NCI-H1694 (cell line): ENCODE results near the gene ADARB2.
"Not testable (repeated sequence)": the region's sequence is repeated elsewhere in the genome, so short reads cannot be mapped to it uniquely, and the experiment has no call there.

Source experiments
- DNase-seq: peaks from one replicate; lab custom pipeline; 2025; lab: John Stamatoyannopoulos, UW

Gene ADARB2

DNA sequence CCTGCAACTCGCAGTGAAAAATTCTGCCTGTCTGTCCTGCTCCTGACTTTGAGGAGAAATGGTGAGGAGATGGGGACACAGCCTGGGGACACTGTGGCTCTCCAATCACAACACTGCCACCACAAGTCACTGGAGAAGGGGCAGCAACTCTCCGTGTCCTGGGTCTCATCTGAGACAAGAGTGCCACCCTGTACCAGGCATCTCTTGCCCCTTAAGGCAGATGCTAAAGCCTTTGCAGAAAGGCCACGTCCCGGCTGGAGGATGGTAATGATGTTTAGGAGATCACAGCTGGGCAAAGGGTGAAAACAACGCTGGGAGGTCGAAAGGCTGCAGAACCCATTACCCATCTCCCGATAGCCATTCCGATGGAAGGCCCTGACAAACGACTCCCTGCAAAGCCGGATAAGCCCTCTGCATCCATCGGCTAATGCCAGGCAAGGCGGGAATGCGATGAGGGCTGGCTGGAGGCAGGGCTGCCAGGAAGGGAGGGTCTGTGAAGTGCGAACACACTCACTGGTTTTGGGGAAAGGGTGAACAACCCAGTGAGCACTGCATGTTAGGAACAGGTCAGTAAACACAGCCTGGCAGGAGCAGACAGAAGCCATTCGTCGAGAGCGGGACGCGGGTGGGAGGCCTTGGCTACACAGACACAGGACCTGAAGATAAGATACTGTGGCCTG, 190.8 kb downstream of the ADARB2 start:
- no peak for DNase-seq

DNA sequence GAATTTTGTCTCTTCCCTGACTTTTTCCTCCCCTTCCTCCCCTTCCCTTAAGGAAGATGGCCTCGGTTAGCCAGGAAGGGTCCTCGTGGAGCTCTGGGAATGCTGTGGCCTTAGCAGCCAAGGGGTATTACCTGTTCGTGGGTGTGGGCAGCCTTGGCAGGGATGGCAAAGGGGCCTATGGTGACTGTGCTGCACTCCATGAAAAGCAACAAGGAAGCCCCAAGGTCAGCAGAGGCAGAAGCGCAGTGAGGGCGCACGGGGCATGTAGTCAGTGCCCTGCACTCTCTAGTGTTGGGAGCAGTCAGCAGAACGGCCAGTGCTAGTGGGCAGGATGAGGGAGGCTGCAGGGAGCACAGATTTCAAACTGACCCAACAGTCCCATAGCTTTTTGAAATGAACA, 191.8 kb downstream of the ADARB2 start:
- no peak for DNase-seq

DNA sequence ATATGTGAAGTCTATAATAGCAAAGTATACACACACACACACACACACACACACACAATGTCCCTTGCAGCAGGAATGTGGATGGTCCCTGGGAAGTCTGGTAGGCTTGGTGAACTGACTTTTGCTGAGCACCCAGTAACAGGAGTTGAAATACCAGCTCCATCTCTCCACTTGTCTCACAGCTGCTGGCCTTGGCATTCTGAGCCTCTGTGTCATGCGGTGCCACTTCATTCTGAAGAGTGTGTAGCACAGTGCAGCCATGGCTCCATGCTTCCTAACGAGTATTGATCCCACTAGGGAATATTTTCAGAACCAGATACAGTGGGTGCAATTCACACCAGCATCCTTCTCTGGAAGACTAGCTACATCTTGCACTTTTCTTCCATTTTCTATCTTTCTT, 192.4 kb downstream of the ADARB2 start:
- DNase-seq = no peak

DNA sequence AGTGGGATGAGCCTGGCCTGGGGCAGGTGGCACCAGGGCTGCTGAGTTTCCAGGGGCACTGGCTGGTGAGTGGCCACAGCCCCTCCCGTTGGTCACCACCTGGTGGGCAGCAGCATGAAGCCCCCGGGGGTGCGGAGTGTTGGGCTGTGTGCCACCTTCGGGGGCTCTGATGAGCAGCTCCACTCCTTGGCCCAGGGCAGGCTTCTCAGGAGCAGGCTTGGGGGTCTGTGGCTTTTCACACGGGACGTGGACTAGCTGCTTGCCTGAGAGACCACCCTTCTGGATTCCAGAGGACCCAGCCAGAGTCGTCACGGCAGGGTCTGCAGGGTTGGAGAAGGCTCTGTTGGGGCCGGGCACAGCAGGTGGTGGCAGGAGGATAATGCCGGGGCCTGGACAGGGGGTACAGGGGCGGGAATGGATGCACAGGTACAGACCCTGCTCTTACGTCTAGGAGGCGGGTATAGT, 193.1 kb downstream of the ADARB2 start:
- DNase-seq = no peak

DNA sequence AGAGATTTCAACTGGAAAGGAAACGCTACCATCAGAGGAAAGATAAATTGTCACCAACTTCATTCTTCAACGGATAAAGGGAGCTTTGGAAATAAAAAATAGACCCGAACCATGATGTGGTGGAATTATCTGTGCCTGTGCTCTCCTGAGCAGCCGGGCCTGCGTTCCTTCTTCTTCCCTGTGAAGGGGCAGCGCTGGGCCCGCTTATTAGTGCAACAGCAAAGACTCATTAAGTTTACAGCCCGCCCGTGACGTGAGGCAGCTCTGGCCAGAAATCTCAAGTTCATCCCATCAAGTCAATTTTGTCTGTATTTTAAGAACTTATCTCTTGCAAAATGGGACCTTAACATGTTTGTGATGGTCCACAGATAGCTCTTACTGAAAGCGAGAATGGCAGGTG, 193.7 kb downstream of the ADARB2 start:
- DNase-seq = no peak

DNA sequence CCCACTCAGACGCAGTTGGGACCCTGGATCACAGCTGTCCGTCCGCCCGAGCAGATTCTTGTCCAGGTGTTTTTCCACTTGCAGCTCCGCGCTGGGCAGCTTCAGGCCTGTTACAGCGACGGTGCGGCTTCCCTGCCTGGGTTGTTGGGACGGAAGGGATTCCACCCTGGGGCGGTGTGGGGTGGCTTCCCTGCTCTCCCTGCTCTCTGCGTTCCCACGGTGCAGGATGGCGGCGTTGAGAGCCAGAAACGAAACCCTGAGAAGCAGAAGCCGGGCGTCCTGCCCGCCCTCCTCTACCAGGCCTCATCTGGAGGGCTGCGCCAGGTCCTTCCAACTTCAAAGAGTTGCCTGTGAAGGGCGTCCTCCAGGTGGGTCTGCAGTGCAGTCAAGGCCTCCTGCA, 194.4 kb downstream of the ADARB2 start:
- DNase-seq = no peak

DNA sequence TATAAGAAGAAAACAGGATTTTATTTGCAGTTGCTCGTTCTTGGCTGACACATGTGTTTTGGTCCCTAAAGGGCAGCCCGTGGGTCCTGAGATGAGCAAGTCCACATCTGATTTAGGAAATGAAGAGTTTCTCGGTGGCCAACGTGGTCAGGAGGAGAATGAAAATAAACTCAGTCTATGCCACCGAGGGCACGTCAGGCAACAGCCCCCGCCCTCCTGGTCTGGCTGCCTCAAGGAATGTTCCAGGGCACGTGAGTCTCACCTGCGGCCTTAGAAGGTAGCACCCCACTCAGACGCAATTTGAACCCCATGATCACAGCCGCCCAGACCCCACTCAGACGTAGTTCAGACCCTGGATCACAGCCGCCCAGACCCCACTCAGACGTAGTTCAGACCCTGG, 197.2 kb downstream of the ADARB2 start:
- DNase-seq = no peak

DNA sequence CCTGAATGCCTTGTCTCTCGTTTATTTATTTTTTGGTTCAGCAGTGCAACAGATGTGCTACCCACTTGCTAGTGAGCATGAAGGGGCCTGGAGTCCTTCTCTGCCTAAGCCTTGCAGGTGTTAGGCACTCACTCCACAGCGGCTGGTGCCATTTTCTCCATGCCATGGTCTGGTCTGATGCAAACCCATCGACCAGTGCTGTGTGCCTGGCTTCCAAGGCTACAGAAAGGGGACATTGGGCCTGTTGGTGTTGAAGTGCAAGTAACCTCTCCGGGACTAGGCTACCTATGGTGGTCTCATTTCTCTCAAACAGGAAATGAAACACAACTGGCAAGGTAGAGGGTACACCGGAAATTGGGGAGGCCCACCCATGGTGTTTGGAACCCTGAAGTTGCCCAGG, 198.1 kb downstream of the ADARB2 start:
- no peak for DNase-seq

DNA sequence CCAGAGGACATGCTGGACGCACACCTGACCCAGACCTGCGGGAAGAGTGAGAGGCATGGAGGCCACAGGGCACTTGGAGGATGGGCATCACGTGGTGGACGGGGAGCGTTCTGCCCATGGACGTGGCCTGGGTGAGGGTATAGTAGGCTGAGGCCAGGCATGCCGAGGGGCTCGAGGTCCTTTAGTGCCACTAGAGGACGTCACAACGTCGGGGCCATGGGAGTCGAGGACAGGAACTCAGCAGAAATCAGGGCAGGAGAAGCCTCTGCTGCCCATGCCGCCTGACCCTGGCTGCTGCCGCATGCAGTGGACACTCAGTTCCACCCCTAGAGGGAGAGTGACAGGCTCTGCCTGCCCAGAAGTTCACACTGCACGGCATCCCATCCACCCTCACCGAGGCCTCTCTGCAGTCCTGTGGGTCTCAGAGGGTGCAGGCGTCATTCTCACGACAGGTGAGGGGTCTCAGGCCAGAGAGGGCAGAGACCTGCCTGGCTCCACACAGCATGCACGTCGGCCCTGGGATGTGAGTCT, 198.7 kb downstream of the ADARB2 start:
- DNase-seq = no peak

DNA sequence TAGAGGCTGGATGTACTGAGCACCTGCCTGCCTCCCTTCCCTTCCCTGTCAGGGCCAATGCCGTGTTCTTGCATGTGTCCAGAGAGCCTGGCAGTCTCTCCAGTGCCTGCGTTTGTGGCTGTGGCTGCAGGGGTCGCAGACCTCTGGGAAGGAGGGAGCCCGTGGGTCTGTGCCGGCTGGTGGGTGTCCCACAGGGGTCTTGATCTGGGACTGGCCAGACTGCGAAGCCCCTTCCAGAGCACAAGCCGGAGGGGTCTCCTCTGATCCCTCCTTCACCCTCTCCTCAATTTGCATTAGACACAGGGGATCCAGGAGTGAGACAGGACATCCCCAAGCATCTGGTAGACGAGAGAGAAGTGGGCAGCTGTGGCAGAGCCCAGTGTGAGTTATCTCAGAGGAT, 199.2 kb downstream of the ADARB2 start:
- no peak for DNase-seq

DNA sequence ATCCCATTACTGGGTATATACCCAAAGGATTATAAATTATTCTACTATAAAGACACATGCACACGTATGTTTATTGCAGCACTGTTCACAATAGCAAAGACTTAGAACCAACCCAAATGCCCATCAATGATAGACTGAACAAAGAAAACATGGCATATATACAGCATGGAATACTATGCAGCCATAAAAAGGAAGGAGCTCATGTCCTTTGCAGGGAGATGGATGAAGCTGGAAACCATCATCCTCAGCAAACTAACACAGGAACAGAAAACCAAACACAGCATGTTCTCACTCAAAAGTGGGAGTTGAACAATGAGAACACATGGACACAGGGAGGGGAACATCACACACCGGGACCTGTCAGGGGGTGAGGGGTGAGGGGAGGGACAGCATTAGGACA, 199.9 kb downstream of the ADARB2 start:
- not testable (repeated sequence) for DNase-seq

DNA sequence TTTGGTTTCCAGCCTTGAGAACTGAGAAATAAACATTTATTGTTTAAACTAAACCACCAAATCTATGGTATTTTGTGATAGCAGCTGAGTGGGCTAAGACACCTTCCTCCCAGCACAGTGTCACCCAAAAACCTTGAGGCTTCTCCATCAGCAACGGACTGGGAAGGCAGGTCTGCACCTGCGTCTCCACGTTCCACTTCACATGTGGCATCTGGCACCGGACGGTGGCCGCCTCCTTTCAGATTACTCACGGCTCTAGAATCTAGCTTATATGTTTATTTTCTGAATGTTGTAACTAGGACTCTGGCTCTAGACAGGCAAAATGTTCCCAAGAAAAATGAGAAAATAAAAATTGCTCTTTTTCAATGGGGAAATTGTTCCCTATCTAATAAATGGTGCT, 201.0 kb downstream of the ADARB2 start:
- no peak for DNase-seq

DNA sequence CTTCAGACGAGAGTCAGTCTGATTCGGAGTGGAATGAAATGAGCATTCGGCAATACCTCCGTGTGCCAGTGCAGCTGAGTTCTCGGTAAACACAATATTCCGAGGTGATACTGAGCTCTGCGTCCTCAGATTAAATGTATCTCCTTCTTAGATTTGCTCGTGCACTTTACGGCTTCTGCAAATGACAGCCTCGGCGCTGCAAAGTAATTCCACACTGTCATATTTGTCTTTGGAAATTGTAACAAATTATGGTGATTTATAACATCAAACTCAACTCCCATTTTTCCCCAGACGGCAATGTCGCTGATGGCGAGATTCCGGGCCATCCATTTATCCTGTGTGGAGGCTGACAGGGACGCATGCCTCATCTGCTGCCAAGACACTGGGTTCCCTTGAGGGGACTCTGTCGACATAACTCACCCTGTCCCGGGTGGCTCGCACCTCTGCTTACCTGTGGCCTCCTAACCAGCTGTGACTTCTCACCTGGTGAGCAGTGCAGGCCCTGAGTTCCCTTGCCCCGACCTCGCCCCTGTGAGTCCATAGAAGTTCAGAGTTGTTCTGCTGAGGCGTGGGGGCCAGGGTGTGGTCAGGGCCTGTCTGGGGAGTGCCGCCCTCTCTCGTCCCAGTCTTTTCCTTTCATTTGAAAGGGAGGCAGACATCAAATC, 201.9 kb downstream of the ADARB2 start:
- DNase-seq = no peak

DNA sequence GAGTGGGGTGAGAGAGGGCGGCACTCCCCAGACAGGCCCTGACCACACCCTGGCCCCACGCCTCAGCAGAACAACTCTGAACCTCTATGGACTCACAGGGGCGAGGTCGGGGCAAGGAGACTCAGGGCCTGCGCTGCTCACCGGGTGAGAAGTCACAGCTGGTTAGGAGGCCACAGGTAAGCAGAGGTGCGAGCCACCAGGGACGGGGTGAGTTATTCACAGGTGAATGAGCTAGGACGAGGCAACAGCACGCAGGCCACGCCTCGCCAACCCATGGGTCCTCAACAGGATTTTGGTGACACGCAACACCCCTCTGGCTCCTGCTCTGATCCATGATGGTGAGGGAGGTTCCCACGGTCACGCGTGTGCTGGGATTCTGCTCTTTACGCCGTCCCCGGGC, 202.5 kb downstream of the ADARB2 start:
- no peak for DNase-seq

DNA sequence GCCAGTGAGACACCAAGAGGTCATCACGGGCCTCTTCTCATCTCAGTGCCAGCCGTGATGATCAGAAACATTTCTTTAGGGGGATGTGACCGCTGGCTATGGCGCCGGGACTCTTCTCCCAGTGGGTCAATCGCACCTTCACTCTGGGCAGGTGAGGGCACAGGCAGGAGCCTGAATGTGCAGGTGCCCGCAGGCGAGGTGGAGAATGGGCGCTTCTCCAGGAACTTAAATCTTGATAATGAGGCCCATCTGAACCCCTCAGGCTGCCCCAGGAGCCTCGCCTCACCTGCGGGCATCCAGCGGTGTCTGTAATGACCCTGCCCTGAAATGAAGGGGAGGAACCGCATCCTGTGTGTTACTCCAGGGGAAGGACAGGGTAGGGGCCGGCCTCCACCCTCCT, 204.7 kb downstream of the ADARB2 start:
- no peak for DNase-seq

DNA sequence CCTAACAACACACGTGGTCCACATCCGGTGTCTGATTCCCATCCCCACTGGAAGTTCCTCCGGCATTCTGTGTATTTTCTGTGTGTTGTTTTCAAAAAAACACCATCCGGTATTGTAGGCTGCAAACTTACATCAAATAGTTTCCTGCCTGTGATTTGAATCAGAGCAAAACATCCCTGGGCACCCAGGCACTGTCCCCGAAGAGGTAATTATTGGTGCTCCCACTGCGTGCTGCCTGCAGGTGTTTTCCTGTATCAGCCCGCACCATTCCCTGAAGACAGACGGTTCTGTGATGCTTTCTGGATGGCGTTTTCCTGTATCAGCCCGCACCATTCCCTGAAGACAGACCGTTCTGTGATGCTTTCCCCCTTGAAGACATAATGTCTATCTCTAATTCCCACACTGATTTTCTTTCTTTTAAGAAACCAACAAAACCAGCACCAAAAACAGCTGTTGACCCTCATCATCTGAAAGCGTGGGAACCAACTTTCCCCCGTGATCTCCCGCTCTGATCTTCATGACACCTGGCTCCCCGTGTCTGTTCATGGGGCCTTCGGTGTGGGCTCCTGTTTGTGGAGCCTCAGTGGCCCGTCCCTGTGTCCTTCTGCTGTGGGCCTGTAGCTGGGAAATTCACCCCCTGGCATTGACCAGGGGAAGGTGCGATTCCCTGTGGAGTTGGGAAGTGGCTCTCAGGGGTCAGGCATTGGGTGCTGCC, 205.3 kb downstream of the ADARB2 start:
- DNase-seq = no peak

DNA sequence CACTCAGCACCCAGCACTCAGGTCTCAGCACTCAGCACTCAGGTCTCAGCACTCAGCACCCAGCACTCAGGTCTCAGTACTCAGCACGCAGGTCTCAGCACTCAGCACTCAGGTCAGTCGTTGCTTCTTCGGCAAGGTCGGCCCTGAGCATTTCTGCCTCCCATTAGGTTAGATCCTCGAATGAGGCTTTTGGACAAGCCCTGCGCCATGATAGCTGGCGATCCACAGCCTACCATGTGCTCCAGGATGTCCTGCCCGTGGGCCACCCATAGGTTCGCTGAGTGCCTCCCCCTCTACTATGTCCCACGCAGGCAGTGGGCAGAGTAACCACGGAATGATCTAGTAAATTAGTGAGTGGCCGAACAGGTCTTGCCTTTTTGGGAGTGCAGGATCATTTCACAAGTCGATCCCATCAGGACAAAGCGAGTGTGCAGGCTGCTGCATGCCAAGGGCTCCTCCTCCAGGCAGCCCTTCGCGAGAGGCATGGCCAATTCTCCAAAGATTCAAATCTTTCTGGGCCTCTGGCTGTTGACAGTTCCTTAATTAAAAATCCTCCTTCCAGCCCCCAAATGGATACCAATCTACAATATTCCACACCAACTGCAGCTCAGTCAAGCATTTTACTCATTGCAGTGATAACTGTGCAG, 206.3 kb downstream of the ADARB2 start:
- no peak for DNase-seq

DNA sequence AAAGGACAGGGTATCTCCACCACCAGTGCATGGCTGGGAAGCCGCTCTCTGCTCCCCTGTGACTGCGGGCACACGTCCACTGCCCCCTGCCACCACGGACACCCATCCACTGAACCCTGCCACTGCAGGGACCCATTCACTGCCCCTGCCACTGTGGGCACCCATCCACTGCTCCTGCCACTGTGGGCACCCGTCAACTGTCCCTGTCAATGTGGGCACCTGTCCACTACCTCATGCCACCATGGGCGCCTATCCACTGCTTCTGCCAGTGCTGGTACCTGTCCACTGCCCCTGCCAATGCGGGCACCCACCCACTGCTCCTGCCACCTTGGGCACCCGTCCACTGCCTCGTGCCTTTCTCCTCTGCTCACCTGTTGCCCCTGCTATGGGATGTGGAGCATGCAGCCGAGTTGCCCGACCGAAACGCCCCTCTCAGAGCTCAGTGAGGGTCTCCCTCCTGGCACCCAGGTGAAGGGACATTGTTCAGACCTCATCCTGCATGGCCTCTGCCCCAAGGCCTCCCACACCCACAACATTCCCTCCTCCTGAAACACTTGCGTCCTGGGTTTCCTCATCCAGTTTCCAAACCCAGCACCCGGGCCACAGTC, 207.4 kb downstream of the ADARB2 start:
- DNase-seq = no peak

DNA sequence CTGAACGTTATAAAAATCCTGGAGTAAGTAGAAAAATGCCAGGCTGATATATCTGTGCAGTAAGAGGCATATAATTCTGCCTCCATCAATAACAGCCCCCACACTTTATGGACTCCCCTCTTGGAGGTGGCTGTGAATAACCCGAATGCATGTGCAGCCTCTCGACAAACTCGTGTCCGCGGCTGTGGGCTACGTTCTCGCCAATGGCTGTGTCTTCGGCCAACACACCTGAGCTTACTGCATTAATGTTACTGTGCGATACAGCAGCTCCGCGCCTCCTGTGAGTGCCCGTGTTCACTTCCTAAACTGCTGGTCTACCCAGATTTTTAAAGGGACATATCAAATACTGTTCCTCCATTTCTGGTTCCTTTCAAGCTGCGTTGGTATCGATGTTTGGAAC, 209.4 kb downstream of the ADARB2 start:
- no peak for DNase-seq

DNA sequence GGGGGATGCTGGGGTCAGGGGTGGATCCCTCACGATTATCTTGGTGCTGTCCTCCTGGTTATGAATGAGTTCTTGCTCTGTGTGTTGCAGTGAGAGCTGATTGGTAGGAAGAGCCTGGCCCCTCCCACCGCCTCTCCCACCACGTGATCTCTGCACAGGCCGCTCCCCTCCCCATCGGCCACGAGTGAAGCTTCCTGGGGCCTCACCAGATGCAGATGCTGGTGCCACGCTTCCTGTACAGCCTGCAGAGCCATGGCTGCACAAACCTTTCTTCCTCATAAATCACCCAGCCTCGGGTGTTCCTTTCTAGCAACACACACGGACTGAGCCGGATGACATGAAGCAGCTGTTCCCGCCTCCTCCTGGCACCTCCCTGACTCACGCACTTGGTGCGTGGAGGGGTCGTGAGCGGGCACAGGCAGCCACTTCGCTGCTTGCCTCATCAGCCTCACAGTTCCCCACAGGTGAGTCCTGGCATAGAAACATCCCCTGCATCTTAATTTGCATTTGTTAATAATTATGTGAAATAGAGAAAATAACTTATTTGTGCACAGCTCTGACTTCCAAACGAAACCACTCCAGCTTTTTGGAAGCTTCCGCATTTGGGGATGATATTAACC, 210.8 kb downstream of the ADARB2 start:
- DNase-seq = no peak

DNA sequence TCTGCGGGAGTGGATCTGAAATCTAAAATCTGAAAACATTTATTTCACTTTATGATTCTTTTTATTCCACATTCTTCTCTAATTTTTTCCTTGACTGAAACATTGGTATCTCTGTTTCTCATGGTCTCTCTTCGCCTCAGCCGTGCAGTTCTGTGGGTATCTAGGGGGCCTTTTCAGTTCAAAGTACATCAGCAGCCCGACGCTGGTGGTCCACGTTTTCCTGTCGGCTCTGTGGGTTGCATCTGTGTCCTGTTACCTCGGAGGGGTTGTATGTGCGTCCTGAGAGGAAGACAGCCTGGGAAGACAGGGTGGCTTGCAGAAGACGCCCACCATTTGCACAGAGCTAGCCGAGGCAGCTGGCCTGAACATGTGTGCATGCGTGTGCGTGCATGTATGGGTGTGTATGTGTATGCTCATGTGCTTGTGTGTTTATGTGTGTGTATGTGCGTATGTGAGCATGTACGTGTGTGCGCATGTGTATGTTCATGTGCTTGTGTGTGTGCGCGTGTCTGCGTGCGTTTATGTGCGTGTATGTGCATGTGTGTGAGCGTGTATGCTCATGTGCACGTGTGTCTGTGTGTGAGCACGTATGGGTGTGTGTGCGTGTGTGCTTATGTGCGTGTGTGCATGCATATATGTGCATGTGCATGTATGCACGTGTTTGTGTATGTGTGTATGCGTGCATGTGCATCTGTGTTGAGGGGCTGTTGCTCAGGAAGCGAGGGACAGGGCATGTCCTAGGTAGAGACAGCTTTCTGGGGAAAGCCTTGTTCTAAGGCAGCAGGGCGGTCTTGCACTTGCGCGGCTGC, 211.8 kb downstream of the ADARB2 start:
- no peak for DNase-seq
